ENCODE measurements around the gene KCTD8.

KCTD8 gene

GRCh38 chr4:44162538-44163270, 285.9 kb downstream of the KCTD8 start:
- DNase-seq (ENCODE audit: low read depth, low spot score): no peak

GRCh38 chr4:44161756-44162155, 286.9 kb downstream of the KCTD8 start:
- no peak for DNase-seq (ENCODE audit: low read depth, low spot score)

- DNase-seq (ENCODE audit: low read depth, low spot score): no peak
These were observed 287.7 kb downstream of the KCTD8 start for GRCh38 chr4:44160776-44161367.

GRCh38 chr4:44159991-44160390, 288.6 kb downstream of the KCTD8 start:
- no peak for DNase-seq (ENCODE audit: low read depth, low spot score)

GRCh38 chr4:44157611-44158277, 290.9 kb downstream of the KCTD8 start:
- DNase-seq (ENCODE audit: low read depth, low spot score): no peak

- DNase-seq (ENCODE audit: low read depth, low spot score): no peak
These were observed 298.5 kb downstream of the KCTD8 start for GRCh38 chr4:44150091-44150576.

GRCh38 chr4:44149282-44149681, 299.3 kb downstream of the KCTD8 start:
- no peak for DNase-seq (ENCODE audit: low read depth, low spot score)

GRCh38 chr4:44147571-44148075, 301.0 kb downstream of the KCTD8 start:
- DNase-seq (ENCODE audit: low read depth, low spot score): no peak

- DNase-seq (ENCODE audit: low read depth, low spot score): no peak
These were observed 302.1 kb downstream of the KCTD8 start for GRCh38 chr4:44146516-44146915.

GRCh38 chr4:44145868-44146267, 302.7 kb downstream of the KCTD8 start:
- DNase-seq (ENCODE audit: low read depth, low spot score): no peak

GRCh38 chr4:44132526-44132925, 316.1 kb downstream of the KCTD8 start:
- no peak for DNase-seq (ENCODE audit: low read depth, low spot score)
